Femur (tissue), 1 donor: ENCODE data around the gene C6orf47.
A peak's percentile ranks its signal among the peaks of the same experiment; 100 is the strongest.

Experiments used
- DNase-seq: peaks from one replicate; pipeline ENCODE4 v3.0.0-alpha.2; 2017

Gene C6orf47

GRCh38 chr6:31633447-31633846 lies 27.1 kb downstream of the C6orf47 start:
- DNase-seq: no peak

- DNase-seq: no peak
These were observed 28.2 kb downstream of the C6orf47 start for GRCh38 chr6:31632279-31632946.

GRCh38 chr6:31631681-31632278 lies 28.8 kb downstream of the C6orf47 start:
- DNase-seq: no peak

- DNase-seq: no peak
These were observed 29.4 kb downstream of the C6orf47 start for GRCh38 chr6:31631209-31631608.

GRCh38 chr6:31630177-31630934 lies 30.2 kb downstream of the C6orf47 start:
- DNase-seq: no peak

GRCh38 chr6:31629014-31629413 lies 31.6 kb downstream of the C6orf47 start:
- no peak for DNase-seq

GRCh38 chr6:31627690-31628287 lies 32.8 kb downstream of the C6orf47 start:
- no peak for DNase-seq

- no peak for DNase-seq
These were observed 33.6 kb downstream of the C6orf47 start for GRCh38 chr6:31626952-31627351.

- DNase-seq: no peak
These were observed 36.5 kb downstream of the C6orf47 start for GRCh38 chr6:31624070-31624469.

GRCh38 chr6:31622684-31623091 lies 37.9 kb downstream of the C6orf47 start:
- no peak for DNase-seq

- no peak for DNase-seq
These were observed 38.6 kb downstream of the C6orf47 start for GRCh38 chr6:31621991-31622390.

GRCh38 chr6:31621320-31621939 lies 39.1 kb downstream of the C6orf47 start:
- no peak for DNase-seq

GRCh38 chr6:31620586-31621319 lies 39.8 kb downstream of the C6orf47 start, which contains the start of gene PRRC2A:
TSS of gene PRRC2A (plus strand) at chr6:31620715. CDS start at chr6:31622790, 2,075 bp downstream.
- DNase-seq: peak; percentile 88

GRCh38 chr6:31619805-31620585 lies 40.6 kb downstream of the C6orf47 start:
- peak; percentile 99 for DNase-seq

GRCh38 chr6:31617010-31617409 lies 43.6 kb downstream of the C6orf47 start:
- DNase-seq: no peak

- DNase-seq: no peak
These were observed 44.8 kb downstream of the C6orf47 start for GRCh38 chr6:31615748-31616147.

- DNase-seq: no peak
These were observed 45.6 kb downstream of the C6orf47 start, which contains the start of gene AIF1 for GRCh38 chr6:31614684-31615578. TSS of gene AIF1 (plus strand) at chr6:31615234. CDS start at chr6:31615330, 96 bp downstream.

- DNase-seq: no peak
These were observed 46.4 kb downstream of the C6orf47 start for GRCh38 chr6:31614075-31614619.

- no peak for DNase-seq
These were observed 49.6 kb downstream of the C6orf47 start for GRCh38 chr6:31610968-31611367.
